Vagina (tissue), 2 donors: ENCODE measurements around the gene SPECC1L. TPM values are rescaled to one million over a fixed set of nuclear protein-coding genes. Genes with fewer than 3 reads are reported as not detected.
"Not testable (repeated sequence)": the region's sequence is repeated elsewhere in the genome, so short reads cannot be mapped to it uniquely, and the experiment has no call there.

Source experiments
- DNase-seq, 2 donors: peaks; one replicate each; pipeline ENCODE4 v3.0.0-alpha.2; 2017; ENCODE audit errors: extremely low spot score in 2 of 2
- H3K27ac ChIP-seq: fragments of 200-600 bp; sonication (generic); one replicate; pipeline ENCODE4 v1.5.1; 2019
- H3K27me3 ChIP-seq: fragments of 200-600 bp; sonication (generic); one replicate; pipeline ENCODE4 v1.5.1; 2019
- H3K36me3 ChIP-seq, 2 donors: fragments of 200-600 bp; sonication (generic); one replicate each; pipeline ENCODE4 v1.5.1; 2017 to 2019
- H3K4me1 ChIP-seq: fragments of 200-600 bp; sonication (generic); one replicate; pipeline ENCODE4 v1.5.1; 2019
- H3K4me3 ChIP-seq, 2 donors: fragments of 200-600 bp; sonication (generic); 1 replicate in 1 of 2; 2 replicates in 1 of 2; pipeline ENCODE4 v1.5.1; 2016 to 2019
- H3K9me3 ChIP-seq: fragments of 200-600 bp; sonication (generic); one replicate; pipeline ENCODE4 v1.5.1; 2019
- POLR2A ChIP-seq, 2 donors: fragments of 450-650 bp; IDR thresholded peaks; one replicate each; pipeline ENCODE4 v1.6.1; 2017; ENCODE audit warnings: antibody characterized with exemption in 2 of 2, mild to moderate bottlenecking in 2 of 2, moderate library complexity in 2 of 2
- POLR2AphosphoS5 ChIP-seq, 2 donors: sonication (generic); formaldehyde crosslinking; IDR thresholded peaks; one replicate each; pipeline ENCODE4 v1.9.0; 2017; ENCODE audit warnings: antibody characterized with exemption in 2 of 2, mild to moderate bottlenecking in 2 of 2, low read depth in 1 of 2; ENCODE audit not compliant: insufficient read depth in 1 of 2
- intact Hi-C: fragments of 100-400 bp; cut with DNase I; formaldehyde crosslinking; loops from one replicate; pipeline ENCODE4 v1.15.1; 2023
- total RNA-seq: library from RNA; depleted of rRNA; stranded (reverse); fragments of >200 nt; gene quantifications from one replicate; pipeline ENCODE4 v1.2.3, GENCODE V29; 2016
- TF ChIP-seq, protein P1 (sequence below), 3 experiments: fragments of 450-650 bp in 2 of 3; fragments of 200-600 bp in 1 of 3; sonication (generic) in 1 of 3; IDR thresholded peaks; one replicate each; pipeline ENCODE4 v1.5.1; 2017 to 2019; ENCODE audit warnings: antibody characterized with exemption in 3 of 3, mild to moderate bottlenecking in 2 of 3, moderate library complexity in 2 of 3

The SPECC1L gene
- total RNA-seq, 1 donor from 2014 or later: 38.8 TPM

DNA sequence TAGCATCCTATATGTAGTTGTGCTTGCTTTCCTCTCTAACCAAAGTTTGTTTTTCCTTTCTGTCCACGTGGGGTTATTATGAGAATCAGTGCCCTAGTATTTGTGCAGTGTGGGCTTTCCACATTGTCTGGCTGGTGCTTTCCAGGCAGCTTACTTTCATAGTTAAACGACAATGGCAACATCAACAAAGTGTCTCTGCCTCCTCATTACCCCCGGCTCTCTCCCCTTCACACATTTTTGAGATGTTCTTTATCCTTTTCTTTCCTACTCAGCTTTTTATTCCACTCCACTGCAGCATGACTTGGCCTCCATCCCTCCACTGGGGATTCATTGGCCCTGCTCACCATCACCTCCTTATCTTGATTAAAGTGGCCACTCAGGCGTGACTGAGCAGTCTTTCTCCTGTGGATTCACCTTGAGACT, 19.1 kb downstream of the SPECC1L start:
- H3K4me1 ChIP-seq: peaks cover 67% of the 10 kb centered on the region
- H3K4me3 ChIP-seq: no peak overlapping the region
- DNase-seq: no peak
- no peaks in the 10 kb centered on the region for H3K9me3 ChIP-seq
- no peaks in the 10 kb centered on the region for H3K27me3 ChIP-seq
- H3K36me3 ChIP-seq: no peaks in the 10 kb centered on the region
- intact Hi-C loops: no loop called here
- TF ChIP-seq, protein P1, sequence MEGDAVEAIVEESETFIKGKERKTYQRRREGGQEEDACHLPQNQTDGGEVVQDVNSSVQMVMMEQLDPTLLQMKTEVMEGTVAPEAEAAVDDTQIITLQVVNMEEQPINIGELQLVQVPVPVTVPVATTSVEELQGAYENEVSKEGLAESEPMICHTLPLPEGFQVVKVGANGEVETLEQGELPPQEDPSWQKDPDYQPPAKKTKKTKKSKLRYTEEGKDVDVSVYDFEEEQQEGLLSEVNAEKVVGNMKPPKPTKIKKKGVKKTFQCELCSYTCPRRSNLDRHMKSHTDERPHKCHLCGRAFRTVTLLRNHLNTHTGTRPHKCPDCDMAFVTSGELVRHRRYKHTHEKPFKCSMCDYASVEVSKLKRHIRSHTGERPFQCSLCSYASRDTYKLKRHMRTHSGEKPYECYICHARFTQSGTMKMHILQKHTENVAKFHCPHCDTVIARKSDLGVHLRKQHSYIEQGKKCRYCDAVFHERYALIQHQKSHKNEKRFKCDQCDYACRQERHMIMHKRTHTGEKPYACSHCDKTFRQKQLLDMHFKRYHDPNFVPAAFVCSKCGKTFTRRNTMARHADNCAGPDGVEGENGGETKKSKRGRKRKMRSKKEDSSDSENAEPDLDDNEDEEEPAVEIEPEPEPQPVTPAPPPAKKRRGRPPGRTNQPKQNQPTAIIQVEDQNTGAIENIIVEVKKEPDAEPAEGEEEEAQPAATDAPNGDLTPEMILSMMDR (IDR thresholded peaks at IDR 0.05): no peak
- TF ChIP-seq POLR2AphosphoS5 (IDR thresholded peaks at IDR 0.05; ENCODE audit: insufficient read depth in 1 of 2, low read depth in 1 of 2) (no peak), POLR2A (IDR thresholded peaks at IDR 0.05) (no peak)
- peak overlapping the region; percentile 61 for H3K27ac ChIP-seq

DNA sequence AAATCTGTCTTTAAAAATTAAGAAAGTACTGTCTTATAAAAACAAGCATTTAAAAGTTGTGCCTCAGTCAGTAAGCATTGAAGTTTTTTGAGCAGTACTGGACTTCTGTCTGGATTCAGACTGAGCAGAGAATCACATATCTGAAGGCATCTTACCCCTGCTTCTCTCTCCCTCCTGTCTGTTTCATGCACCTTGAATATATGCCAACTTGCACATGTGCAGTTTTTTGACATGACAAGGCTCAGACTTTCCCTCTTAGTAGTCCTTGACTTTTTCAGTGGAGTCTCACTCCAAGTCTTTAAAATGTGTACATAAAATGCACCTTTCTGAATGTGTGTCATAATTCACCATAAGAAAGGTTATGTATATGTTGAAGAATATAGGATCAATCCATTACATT, 19.8 kb downstream of the SPECC1L start:
- H3K27me3 ChIP-seq: no peaks in the 10 kb centered on the region
- no peak for DNase-seq
- H3K9me3 ChIP-seq: no peaks in the 10 kb centered on the region
- TF ChIP-seq POLR2AphosphoS5 (IDR thresholded peaks at IDR 0.05; ENCODE audit: insufficient read depth in 1 of 2, low read depth in 1 of 2) (no peak), POLR2A (IDR thresholded peaks at IDR 0.05) (no peak)
- TF ChIP-seq, protein P1 (IDR thresholded peaks at IDR 0.05): no peak
- H3K27ac ChIP-seq: peak overlapping the region; percentile 61
- H3K4me1 ChIP-seq: peaks cover 60% of the 10 kb centered on the region
- H3K36me3 ChIP-seq: no peaks in the 10 kb centered on the region
- no peak overlapping the region for H3K4me3 ChIP-seq
- intact Hi-C loops: no loop called here

DNA sequence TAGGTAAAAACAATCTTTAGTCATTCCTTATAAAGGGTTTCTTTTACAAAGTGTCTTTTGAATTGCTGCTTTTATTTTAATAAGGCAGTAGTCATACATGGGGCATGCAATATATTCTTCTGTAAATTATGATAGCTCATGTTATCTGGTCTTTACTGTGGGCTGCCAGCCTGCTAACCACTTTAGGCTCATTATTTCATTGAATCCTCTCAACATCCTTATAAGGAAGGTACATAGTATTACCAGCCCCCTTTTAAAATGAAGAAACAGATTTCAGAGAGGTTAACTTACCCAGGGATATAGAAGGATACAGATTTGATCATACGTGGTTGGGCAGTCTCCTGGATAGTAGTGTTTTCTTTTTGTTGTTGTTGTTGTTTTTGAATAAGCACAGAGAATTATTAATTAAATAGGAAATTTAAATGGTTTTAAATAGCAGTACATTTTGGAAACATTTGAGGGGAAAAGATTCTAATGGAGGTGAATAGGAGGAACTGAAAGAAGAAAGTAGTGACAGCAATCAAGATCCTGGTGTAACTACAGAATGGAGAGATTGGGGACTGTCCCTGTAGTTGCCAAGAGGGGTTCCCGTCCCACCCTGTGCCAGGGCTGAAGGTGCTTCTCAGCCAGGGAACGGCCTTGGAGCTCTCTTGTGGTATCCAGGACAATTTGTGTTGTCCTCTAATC, 21.0 kb downstream of the SPECC1L start:
- Histone ChIP-seq H3K36me3 (no peaks in the 10 kb centered on the region), H3K27ac (peak overlapping the region; percentile 30), H3K4me3 (no peak overlapping the region), H3K4me1 (peaks cover 51% of the 10 kb centered on the region), H3K27me3 (no peaks in the 10 kb centered on the region), H3K9me3 (no peaks in the 10 kb centered on the region)
- no peak for DNase-seq
- no peak for TF ChIP-seq POLR2AphosphoS5 (IDR thresholded peaks at IDR 0.05; ENCODE audit: insufficient read depth in 1 of 2, low read depth in 1 of 2)
- no peak for TF ChIP-seq POLR2A (IDR thresholded peaks at IDR 0.05)
- TF ChIP-seq, protein P1 (IDR thresholded peaks at IDR 0.05): no peak
- intact Hi-C loops: no loop called here

DNA sequence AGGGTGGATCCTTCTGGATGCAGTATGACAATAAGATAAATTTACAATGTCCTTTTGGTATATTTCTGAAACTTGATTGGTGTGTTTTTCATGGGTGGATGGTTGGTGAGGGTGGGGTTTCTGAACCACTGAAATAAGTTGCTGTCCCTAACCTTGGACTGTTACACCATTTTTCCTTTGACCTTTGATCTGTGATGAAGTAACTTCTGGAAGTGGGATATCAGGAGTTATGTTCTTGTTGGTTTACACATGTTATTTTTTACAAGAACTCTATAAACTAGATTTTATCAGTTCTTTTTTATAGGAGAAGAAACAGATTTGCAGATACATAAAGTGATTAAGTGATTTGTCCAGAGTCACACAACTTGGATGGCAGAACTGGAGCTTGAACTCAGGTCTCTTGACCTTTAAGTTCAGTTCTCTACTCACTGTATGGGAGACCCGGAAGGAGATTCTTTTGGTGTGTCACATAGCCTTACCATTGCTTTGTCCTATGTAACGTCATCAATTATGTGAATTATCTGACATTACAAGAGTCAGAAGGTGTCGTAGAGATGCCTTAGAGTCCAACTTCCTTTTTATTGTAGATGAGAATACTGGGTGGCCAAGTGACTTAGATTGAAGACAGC, 21.7 kb downstream of the SPECC1L start:
- intact Hi-C loops, H3K27me3 ChIP-seq, H3K36me3 ChIP-seq, DNase-seq, H3K4me3 ChIP-seq, H3K9me3 ChIP-seq: not testable (repeated sequence)
- Histone ChIP-seq H3K27ac (peak overlapping the region; percentile 30), H3K4me1 (peaks cover 48% of the 10 kb centered on the region)

DNA sequence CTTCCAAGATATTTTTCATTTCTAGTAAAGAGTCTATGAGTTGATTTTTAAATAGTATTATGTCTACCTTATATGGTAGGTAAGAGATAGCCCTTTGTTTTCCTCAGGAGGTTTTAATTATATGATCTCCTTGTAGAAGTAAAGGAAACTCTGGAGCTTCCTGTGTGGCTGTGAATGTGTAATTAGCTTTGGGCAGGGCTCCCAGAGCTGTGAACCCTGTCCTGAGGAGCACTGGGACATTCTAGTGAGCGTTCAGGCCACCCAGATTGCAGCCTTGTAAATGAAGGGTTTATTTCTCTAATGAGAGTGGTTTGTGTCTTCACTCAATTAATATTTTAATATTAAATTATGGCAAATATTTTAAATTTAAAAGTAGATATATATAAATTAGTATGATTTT, 24.3 kb downstream of the SPECC1L start:
- intact Hi-C loops, DNase-seq, H3K27me3 ChIP-seq, H3K36me3 ChIP-seq, H3K27ac ChIP-seq, H3K9me3 ChIP-seq, H3K4me3 ChIP-seq: not testable (repeated sequence)
- H3K4me1 ChIP-seq: peaks cover 30% of the 10 kb centered on the region

DNA sequence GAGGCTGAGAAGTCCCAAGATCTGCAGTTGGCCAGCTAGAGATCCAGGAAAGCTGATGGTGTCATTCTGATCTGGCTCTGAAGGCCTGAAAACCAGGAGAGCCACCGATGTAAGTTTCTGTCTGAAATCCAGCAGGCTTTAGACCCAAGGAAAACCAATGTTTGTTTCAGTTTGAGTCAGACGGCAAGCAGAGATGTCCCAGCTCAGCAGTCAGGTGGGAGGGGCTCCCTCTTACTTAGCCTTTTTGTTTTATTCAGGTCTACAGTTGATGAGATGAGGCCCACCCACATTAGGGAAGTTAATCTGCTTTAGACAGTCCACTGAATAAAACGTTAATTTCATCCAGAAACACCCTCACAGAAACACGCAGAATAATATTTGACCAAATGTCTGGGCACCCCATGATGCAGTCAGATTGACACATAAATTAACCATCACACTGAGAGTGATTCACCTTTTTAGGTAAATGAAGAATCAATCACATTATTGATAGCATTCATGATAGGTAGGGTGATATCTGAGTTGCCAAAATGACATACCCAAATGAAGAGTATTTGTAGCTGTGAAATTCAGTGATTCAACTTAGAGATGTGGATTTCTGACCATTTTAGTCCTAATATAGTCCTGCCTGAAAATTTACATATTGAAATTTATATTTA, 28.0 kb downstream of the SPECC1L start:
- H3K27me3 ChIP-seq, DNase-seq, H3K36me3 ChIP-seq, intact Hi-C loops, H3K9me3 ChIP-seq, H3K27ac ChIP-seq, H3K4me3 ChIP-seq: not testable (repeated sequence)
- peaks cover 44% of the 10 kb centered on the region for H3K4me1 ChIP-seq

DNA sequence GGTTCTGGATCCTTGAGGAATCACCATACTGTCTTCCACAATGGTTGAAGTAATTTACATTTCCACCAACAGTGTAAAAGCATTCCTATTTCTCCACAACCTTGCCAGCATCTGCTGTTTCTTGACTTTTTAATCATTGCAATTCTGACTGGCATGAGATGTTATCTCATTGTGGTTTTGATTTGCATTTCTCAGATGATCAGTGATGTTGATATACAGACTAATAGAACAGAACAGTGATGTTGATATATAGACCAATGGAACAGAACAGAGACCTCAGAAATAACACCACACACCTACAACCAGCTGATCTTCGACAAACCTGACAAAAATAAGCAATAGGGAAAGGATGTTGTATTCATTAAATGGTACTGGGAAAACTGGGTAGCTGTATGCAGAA, 29.9 kb downstream of the SPECC1L start:
- H3K27ac ChIP-seq, intact Hi-C loops, DNase-seq: not testable (repeated sequence)

More for the DNA sequence above, 29.9 kb downstream of the SPECC1L start:
- H3K4me1 ChIP-seq: peaks cover 62% of the 10 kb centered on the region
- not testable (repeated sequence) for H3K9me3 ChIP-seq, H3K36me3 ChIP-seq, H3K27me3 ChIP-seq, H3K4me3 ChIP-seq
